B cell (primary cell): ENCODE measurements around the gene ACACB. TPM values are rescaled to one million over a fixed set of nuclear protein-coding genes. Genes with fewer than 3 reads are reported as not detected.

ENCODE experiments used
- ATAC-seq: fragments of 200-7000 bp; cut with Tn5 transposase; one replicate; pipeline ENCODE4 v1.10.0; 2021; ENCODE audit warnings: low read depth, mild to moderate bottlenecking, moderate number of reproducible peaks, moderate library complexity
- CTCF ChIA-PET: fragments of 350-600 bp; sonication (Branson Sonifier 250); formaldehyde crosslinking; loops from one replicate; lab custom pipeline; 2021; ENCODE audit warnings: antibody characterized with exemption, inconsistent platforms; lab: Charles Lee
- POLR2A ChIA-PET: fragments of 350-600 bp; sonication (Branson Sonifier 250); formaldehyde crosslinking; loops from one replicate; lab custom pipeline; 2021; ENCODE audit warnings: antibody characterized with exemption; lab: Charles Lee
- DNase-seq: peaks from one replicate; pipeline ENCODE4 v3.0.0; 2013
- H2AFZ ChIP-seq: 2 replicates; pipeline ENCODE4 v1.6.1; 2012; ENCODE audit warnings: mild to moderate bottlenecking, low read depth, low read length; ENCODE audit not compliant: insufficient read depth, poor library complexity, severe bottlenecking
- H3K27ac ChIP-seq, 2 donors: 1 replicate in 1 of 2; 2 replicates in 1 of 2; pipeline ENCODE4 v1.5.1; 2012 to 2013; ENCODE audit warnings: low read length in 2 of 2, mild to moderate bottlenecking in 2 of 2, moderate library complexity in 1 of 2
- H3K27me3 ChIP-seq, 4 experiments: fragments of 200-600 bp in 1 of 4; sonication (generic) in 1 of 4; replicated peaks in 1 of 4; 1 replicate in 2 of 4; 2 replicates in 2 of 4; pipeline versions ENCODE4 v1.6.1 to v1.7.0; 2013 to 2016; ENCODE audit warnings: low read length in 3 of 4, mild to moderate bottlenecking in 2 of 4, mixed read lengths in 1 of 4, moderate library complexity in 1 of 4; ENCODE audit not compliant: insufficient read depth in 4 of 4, control insufficient read depth in 3 of 4; ENCODE audit errors: control extremely low read depth in 1 of 4
- H3K36me3 ChIP-seq, 2 experiments: replicated peaks in 1 of 2; 1 replicate in 1 of 2; 2 replicates in 1 of 2; pipeline versions ENCODE4 v1.6.1 to v1.7.1; 2013; ENCODE audit warnings: low read length in 1 of 2; ENCODE audit not compliant: insufficient read depth in 2 of 2, control insufficient read depth in 1 of 2; ENCODE audit errors: control extremely low read depth in 1 of 2, extremely low read depth in 1 of 2
- H3K4me1 ChIP-seq, 2 donors: fragments of 200-600 bp in 1 of 2; sonication (generic) in 1 of 2; 1 replicate in 1 of 2; 2 replicates in 1 of 2; pipeline versions ENCODE4 v1.5.1 to v1.6.1; 2013 to 2017; ENCODE audit warnings: low read length in 2 of 2; ENCODE audit not compliant: control insufficient read depth in 2 of 2, insufficient read depth in 2 of 2
- H3K4me2 ChIP-seq: replicated peaks from 2 replicates; pipeline ENCODE3; 2012; ENCODE audit warnings: mild to moderate bottlenecking, low read depth, low read length; ENCODE audit not compliant: poor library complexity, severe bottlenecking
- H3K4me3 ChIP-seq, 5 experiments: fragments of 200-600 bp in 1 of 5; sonication (generic) in 1 of 5; 1 replicate in 3 of 5; 2 replicates in 2 of 5; pipeline versions ENCODE4 v1.5.1 to v1.7.0; 2011 to 2016; ENCODE audit warnings: low read length in 4 of 5, mild to moderate bottlenecking in 4 of 5, low read depth in 2 of 5, control low read depth in 1 of 5, moderate library complexity in 1 of 5; ENCODE audit not compliant: insufficient read depth in 1 of 5; ENCODE audit errors: control extremely low read depth in 1 of 5, extremely low read depth in 1 of 5
- H3K79me2 ChIP-seq: fragments of 200-600 bp; sonication (generic); one replicate; pipeline ENCODE4 v1.6.0; 2016; ENCODE audit warnings: low read length; ENCODE audit not compliant: control insufficient read depth, insufficient read depth
- H3K9ac ChIP-seq: fragments of 200-600 bp; sonication (generic); 2 replicates; pipeline ENCODE4 v1.6.1; 2017; ENCODE audit warnings: mild to moderate bottlenecking, low read length, moderate library complexity
- H3K9me3 ChIP-seq, 3 donors: one replicate each; pipeline versions ENCODE4 v1.6.1 to v1.7.1; 2013; ENCODE audit warnings: low read length in 2 of 3; ENCODE audit not compliant: control insufficient read depth in 2 of 3, insufficient read depth in 1 of 3; ENCODE audit errors: control extremely low read depth in 1 of 3
- H4K20me1 ChIP-seq: 2 replicates; pipeline ENCODE4 v1.6.0; 2012; ENCODE audit warnings: mild to moderate bottlenecking, low read length; ENCODE audit not compliant: insufficient read depth, control insufficient read depth, poor library complexity, severe bottlenecking
- H3K27ac Mint-ChIP-seq: one replicate; pipeline ENCODE4 v1.8.0; 2021; ENCODE audit warnings: mixed read lengths
- H3K27me3 Mint-ChIP-seq: one replicate; pipeline ENCODE4 v1.8.0; 2021; ENCODE audit warnings: mixed read lengths
- H3K4me1 Mint-ChIP-seq: one replicate; pipeline ENCODE4 v1.8.0; 2021; ENCODE audit warnings: mixed read lengths
- H3K4me3 Mint-ChIP-seq: one replicate; pipeline ENCODE4 v1.8.0; 2021; ENCODE audit warnings: mixed read lengths
- H3K9me3 Mint-ChIP-seq: one replicate; pipeline ENCODE4 v1.8.0; 2022; ENCODE audit warnings: mixed read lengths; ENCODE audit not compliant: insufficient read depth
- EZH2 ChIP-seq: IDR thresholded peaks from 2 replicates; pipeline ENCODE4 v1.6.1; 2012; ENCODE audit warnings: borderline replicate concordance, low read depth, mild to moderate bottlenecking, moderate library complexity, low read length; ENCODE audit not compliant: insufficient read depth, poor library complexity, severe bottlenecking
- WGBS: methylation state at CpG from one replicate; pipeline ENCODE4 v1.1.5; 2013; ENCODE audit warnings: missing lambda C conversion rate; ENCODE audit not compliant: insufficient coverage; 5-methylcytosine and 5-hydroxymethylcytosine counted together
- intact Hi-C: fragments of 100-400 bp; cut with micrococcal nuclease; formaldehyde crosslinking; loops from one replicate; pipeline ENCODE4 v1.10.0; 2022
- polyA plus RNA-seq: library from polyadenylated mRNA; depleted of rRNA; stranded (reverse); fragments of >200 nt; gene quantifications from 2 replicates; pipeline ENCODE4 v1.2.3, GENCODE V29; 2012
- total RNA-seq, 2 donors: library from RNA; stranded (reverse); fragments of 120-200 nt in 1 of 2; gene quantifications; 1 replicate in 1 of 2; 2 replicates in 1 of 2; pipeline versions ENCODE4 v1.2.3 to v1.2.4, GENCODE V29; 2013 to 2022
- TF ChIP-seq, protein P1 (sequence below): fragments of 200-600 bp; IDR thresholded peaks from one replicate; pipeline ENCODE4 v1.8.0; 2022; ENCODE audit warnings: antibody characterized with exemption, mild to moderate bottlenecking

The ACACB gene
- total and polyA plus RNA-seq, 2 donors (not counting 1 experiment from before 2014, with no cell fraction given) = 7.4 to 27.5 TPM

DNA sequence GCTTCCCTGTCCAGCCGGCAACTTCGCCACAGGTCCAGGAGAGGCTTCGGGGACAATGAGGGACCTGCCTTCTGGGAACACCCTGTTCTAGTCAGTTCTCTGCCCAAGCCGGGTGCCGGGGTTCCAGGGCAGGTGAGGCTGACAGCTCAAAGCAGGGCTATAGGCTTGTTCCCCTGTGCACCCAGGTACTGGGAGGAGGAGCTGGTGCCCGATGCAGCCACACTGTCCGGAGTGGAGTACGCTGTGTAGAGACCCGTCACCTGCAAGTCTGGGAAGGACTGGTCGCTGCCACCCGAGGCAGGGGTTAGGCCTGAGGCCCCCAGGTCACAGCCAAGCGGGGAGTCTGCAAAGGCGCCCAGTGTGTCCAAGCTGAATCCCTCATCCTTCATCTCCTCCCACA lies 163.1 kb downstream of the ACACB start:
- H3K9ac ChIP-seq = no peak overlapping the region
- no peak overlapping the region for H3K27ac Mint-ChIP-seq
- no peaks in the 10 kb centered on the region for H3K9me3 Mint-ChIP-seq
- no peak for DNase-seq
- no peak overlapping the region for H3K27ac ChIP-seq
- ChIA-PET CTCF (no interaction called here), POLR2A (no interaction called here)
- intact Hi-C loops = no loop called here
- no peak for ATAC-seq
- H3K27me3 ChIP-seq = no peaks in the 10 kb centered on the region
- no peaks in the 10 kb centered on the region for H3K4me1 ChIP-seq
- TF ChIP-seq EZH2 = no peak
- TF ChIP-seq, protein P1, sequence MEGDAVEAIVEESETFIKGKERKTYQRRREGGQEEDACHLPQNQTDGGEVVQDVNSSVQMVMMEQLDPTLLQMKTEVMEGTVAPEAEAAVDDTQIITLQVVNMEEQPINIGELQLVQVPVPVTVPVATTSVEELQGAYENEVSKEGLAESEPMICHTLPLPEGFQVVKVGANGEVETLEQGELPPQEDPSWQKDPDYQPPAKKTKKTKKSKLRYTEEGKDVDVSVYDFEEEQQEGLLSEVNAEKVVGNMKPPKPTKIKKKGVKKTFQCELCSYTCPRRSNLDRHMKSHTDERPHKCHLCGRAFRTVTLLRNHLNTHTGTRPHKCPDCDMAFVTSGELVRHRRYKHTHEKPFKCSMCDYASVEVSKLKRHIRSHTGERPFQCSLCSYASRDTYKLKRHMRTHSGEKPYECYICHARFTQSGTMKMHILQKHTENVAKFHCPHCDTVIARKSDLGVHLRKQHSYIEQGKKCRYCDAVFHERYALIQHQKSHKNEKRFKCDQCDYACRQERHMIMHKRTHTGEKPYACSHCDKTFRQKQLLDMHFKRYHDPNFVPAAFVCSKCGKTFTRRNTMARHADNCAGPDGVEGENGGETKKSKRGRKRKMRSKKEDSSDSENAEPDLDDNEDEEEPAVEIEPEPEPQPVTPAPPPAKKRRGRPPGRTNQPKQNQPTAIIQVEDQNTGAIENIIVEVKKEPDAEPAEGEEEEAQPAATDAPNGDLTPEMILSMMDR = no peak
- no peaks in the 10 kb centered on the region for H3K36me3 ChIP-seq
- H3K79me2 ChIP-seq = no peaks in the 10 kb centered on the region
- peaks cover 0 to 4% (median 0%) of the 10 kb centered on the region in 3 donors for H3K9me3 ChIP-seq
- no peaks in the 10 kb centered on the region for H3K4me1 Mint-ChIP-seq
- H3K27me3 Mint-ChIP-seq = peaks cover 13% of the 10 kb centered on the region
- no peak overlapping the region for H2AFZ ChIP-seq
- no peak overlapping the region for H3K4me2 ChIP-seq
- no peak overlapping the region for H3K4me3 ChIP-seq
- WGBS = 92% methylated on average over 13 of the region's 13 CpGs
- H3K4me3 Mint-ChIP-seq = no peak overlapping the region
- no peaks in the 10 kb centered on the region for H4K20me1 ChIP-seq

DNA sequence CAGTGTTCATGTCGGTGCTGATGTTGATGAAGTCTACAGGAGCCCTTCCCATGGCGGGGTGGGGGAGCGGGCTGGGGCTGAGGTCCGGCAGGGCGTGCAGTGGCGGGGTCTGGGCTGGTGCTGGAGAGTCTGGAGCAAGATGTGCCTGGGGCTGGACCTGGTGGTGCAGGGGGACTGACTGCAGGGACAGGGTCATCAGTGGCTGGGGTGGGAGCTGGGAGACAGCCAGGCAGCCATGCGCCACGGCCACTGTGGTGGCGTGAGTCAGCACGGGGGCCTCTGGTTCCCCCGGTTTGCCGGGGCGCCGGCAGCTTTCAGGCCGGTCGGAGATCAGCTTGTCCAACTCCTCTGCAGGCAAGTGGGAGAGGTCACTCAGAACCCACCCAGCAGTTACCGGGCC lies 165.1 kb downstream of the ACACB start:
- Histone ChIP-seq H3K4me3 (no peak overlapping the region), H3K9me3 (peaks cover 0 to 13% (median 0%) of the 10 kb centered on the region in 3 donors), H3K4me1 (no peaks in the 10 kb centered on the region), H3K36me3 (no peaks in the 10 kb centered on the region), H3K79me2 (no peaks in the 10 kb centered on the region), H4K20me1 (no peaks in the 10 kb centered on the region), H3K27me3 (no peaks in the 10 kb centered on the region), H3K9ac (no peak overlapping the region), H3K4me2 (no peak overlapping the region), H2AFZ (no peak overlapping the region), H3K27ac (no peak overlapping the region)
- Mint-ChIP-seq H3K4me1 (no peaks in the 10 kb centered on the region), H3K27me3 (peaks cover 3% of the 10 kb centered on the region), H3K9me3 (no peaks in the 10 kb centered on the region), H3K4me3 (no peak overlapping the region), H3K27ac (no peak overlapping the region)
- 95% methylated on average over 17 of the region's 17 CpGs for WGBS
- DNase-seq = no peak
- POLR2A ChIA-PET = no interaction called here
- CTCF ChIA-PET = interaction anchor here (0.7 kb wide), 1 partner anchor 109 kb away, joined by 3 read pairs; no protein-coding TSS in a partner anchor
- TF ChIP-seq EZH2 = no peak
- TF ChIP-seq, protein P1 = no peak
- no peak for ATAC-seq
- intact Hi-C loops = no loop called here
